HUES48 (cell line): ENCODE measurements around the gene HEXD.

ENCODE experiments used
- H3K27ac ChIP-seq: one replicate; pipeline ENCODE4 v1.7.0; 2013; ENCODE audit warnings: low read depth, low read length, inconsistent platforms
- H3K27me3 ChIP-seq: 2 replicates; pipeline ENCODE4 v1.6.1; 2013; ENCODE audit warnings: mild to moderate bottlenecking, low read length; ENCODE audit not compliant: control insufficient read depth, insufficient read depth
- H3K36me3 ChIP-seq: 2 replicates; pipeline ENCODE4 v1.6.1; 2013; ENCODE audit warnings: low read length; ENCODE audit not compliant: control insufficient read depth, insufficient read depth
- H3K4me1 ChIP-seq: 2 replicates; pipeline ENCODE4 v1.6.1; 2013; ENCODE audit warnings: mild to moderate bottlenecking, low read length; ENCODE audit not compliant: control insufficient read depth, insufficient read depth
- H3K4me3 ChIP-seq: 2 replicates; pipeline ENCODE4 v1.5.1; 2013; ENCODE audit warnings: mild to moderate bottlenecking, low read depth, low read length
- H3K9ac ChIP-seq: 2 replicates; pipeline ENCODE4 v1.6.1; 2013; ENCODE audit warnings: mild to moderate bottlenecking, low read depth, low read length, moderate library complexity
- H3K9me3 ChIP-seq: 2 replicates; pipeline ENCODE4 v1.6.1; 2013; ENCODE audit warnings: low read length; ENCODE audit not compliant: control insufficient read depth, insufficient read depth

Gene HEXD

DNA sequence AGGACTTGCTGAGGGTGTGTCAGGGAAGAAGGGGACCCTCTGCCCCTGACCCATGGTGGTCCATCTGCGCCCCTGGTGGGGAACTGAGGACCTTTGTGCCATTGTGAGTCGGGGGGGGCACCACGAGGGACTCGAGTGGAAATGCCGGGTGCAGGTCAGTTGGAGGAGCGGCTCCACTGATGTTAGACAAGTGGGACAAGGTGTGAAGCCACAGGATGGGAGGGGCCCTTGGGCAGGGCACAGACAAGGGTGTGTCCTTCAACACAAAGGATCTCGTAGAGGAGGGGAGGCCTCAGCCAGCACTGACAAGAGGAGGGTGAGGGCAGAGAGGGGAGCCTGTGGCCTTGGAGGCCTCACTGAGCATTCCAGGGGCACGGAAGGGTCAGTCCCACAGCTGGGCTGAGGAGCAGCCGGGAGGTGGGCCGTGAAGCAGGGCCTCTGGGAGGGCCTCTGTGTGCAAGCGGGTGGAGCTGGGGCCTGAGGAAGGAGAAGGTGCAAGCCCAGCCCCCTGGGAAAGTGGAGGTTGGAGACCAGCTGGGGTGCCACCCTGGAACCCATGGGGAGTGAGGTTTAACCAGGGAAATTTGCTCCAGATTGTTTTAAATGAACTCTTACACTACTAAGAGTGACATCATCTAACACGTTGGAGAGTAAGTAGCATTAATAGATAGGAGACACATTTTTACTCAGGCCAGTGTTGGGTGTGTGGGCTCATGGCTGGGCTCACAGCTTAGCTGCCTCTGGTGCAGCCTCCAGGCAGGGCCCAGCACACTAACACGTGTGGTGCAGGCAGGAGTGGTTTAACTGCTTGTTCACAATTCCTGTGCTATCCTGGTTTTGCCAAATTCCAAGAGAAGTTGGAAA, 68.3 kb downstream of the HEXD start:
- H3K9me3 ChIP-seq, result no peaks in the 10 kb centered on the region
- peaks cover 67% of the 10 kb centered on the region for H3K36me3 ChIP-seq
- H3K9ac ChIP-seq, result no peak overlapping the region
- no peaks in the 10 kb centered on the region for H3K27me3 ChIP-seq
- no peak overlapping the region for H3K4me3 ChIP-seq
- no peak overlapping the region for H3K27ac ChIP-seq
- H3K4me1 ChIP-seq, result no peaks in the 10 kb centered on the region

DNA sequence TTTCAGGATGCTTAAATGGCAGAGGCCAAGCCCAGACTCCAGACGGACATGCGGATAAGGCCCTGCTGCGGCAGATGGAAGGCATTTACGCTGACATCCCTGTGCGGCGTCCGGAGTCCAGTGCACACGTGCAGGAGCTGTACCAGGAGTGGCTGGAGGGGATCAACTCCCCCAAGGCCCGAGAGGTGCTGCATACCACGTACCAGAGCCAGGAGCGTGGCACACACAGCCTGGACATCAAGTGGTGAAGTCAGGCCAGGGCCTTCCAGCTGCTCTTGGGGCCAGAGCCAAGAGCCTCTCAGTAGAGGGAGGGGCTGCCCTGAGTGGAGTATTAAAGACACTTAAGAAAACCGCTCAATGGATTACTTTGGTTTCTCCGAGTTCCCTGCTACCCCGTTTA, 69.8 kb downstream of the HEXD start:
- Histone ChIP-seq H3K4me3 (no peak overlapping the region), H3K9me3 (no peaks in the 10 kb centered on the region), H3K36me3 (peaks cover 55% of the 10 kb centered on the region), H3K4me1 (no peaks in the 10 kb centered on the region), H3K27ac (no peak overlapping the region), H3K9ac (no peak overlapping the region), H3K27me3 (no peaks in the 10 kb centered on the region)

DNA sequence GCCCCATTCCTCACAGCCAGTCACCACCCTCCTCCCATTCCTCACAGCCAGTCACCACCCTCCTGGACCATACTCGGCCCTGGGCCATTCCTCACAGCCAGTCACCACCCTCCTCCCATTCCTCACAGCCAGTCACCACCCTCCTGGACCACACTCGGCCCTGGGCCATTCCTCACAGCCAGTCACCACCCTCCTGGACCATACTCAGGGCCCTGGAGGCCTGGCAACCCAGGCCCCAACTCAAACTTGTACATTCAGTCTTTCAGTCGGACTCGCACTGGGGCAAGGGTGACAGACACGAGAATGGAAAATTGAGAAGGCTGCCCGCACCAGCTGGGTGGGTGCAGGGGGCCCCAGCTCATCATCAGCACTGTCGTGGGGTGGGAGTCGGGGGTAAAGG, 71.0 kb downstream of the HEXD start:
- Histone ChIP-seq H3K4me1 (no peaks in the 10 kb centered on the region; the same call in 1 of the 2 replicates), H3K36me3 (peaks cover 43% of the 10 kb centered on the region), H3K27me3 (no peaks in the 10 kb centered on the region), H3K9ac (no peak overlapping the region), H3K9me3 (no peaks in the 10 kb centered on the region), H3K27ac (no peak overlapping the region), H3K4me3 (no peak overlapping the region)

DNA sequence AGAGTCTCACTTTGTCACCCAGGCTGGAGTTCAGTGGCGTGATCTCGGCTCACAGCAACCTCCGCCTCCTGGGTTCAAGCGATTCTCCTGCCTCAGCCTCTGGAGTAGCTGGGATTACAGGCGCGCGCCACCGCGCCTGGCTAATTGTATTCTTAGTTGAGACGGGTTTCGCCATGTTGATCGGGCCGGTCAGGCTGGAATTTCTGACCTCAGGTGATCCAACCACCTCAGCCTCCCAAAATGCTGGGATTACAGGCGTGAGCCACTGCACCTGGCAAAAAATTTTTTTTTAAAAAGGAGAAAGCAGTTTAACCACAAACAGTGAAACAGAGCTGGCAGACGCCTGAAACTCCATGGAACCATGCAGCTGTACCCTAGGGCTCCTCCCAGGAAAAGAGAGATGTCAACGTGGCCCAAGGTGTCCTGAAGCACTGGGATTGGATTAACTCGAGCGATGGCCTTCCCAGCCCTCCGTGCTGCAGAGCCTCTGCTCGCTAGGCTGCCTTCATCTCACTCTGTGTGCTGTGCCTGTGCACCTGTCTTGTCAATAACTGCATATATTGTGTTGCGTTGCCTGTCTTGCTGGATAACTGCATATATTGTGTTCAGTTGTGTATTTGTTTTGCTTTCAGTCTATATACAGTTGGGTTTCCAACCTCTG, 71.8 kb downstream of the HEXD start:
- no peaks in the 10 kb centered on the region; the same call in 1 of the 2 replicates for H3K4me1 ChIP-seq
- H3K27ac ChIP-seq, result no peak overlapping the region
- H3K4me3 ChIP-seq, result no peak overlapping the region
- no peak overlapping the region for H3K9ac ChIP-seq
- H3K36me3 ChIP-seq, result peaks cover 34% of the 10 kb centered on the region
- no peaks in the 10 kb centered on the region for H3K9me3 ChIP-seq
- H3K27me3 ChIP-seq, result no peaks in the 10 kb centered on the region

DNA sequence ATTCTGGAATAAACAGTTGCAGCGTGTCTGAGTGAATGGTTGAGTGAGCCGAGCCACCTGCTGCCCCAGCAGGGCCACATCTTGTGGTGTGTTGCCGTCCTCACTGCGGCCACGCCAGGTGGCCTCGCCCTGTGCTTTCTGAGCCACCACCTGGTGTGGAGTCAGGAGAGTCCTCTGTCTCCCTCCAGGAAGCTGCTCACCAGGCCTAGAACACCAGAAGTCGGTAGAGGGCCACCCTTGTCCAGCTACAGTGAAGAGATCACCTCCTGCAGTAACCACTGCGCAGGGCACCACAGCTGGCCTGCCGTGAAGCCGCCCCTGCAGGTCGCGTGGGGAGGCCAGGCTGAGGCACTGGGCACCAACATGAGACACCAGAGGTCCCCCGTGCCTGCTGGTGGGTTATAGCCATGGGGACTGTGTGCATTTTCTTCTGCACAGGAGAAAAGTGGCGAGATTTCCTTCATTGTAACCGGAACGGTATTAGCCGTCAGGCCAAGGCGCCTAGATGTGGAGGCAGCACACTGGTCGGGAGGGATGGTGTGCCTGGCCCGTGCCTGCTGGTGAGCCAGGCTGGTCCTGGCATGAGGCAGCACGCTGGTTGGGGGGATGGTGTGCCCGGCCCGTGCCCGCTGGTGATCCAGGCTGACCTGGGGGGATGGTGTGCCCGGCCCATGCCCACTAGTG, 72.5 kb downstream of the HEXD start:
- H3K9me3 ChIP-seq, result no peaks in the 10 kb centered on the region
- no peak overlapping the region for H3K4me3 ChIP-seq
- H3K27me3 ChIP-seq, result no peaks in the 10 kb centered on the region
- no peaks in the 10 kb centered on the region; the same call in 1 of the 2 replicates for H3K4me1 ChIP-seq
- no peak overlapping the region for H3K27ac ChIP-seq
- peaks cover 29% of the 10 kb centered on the region for H3K36me3 ChIP-seq
- no peak overlapping the region for H3K9ac ChIP-seq

DNA sequence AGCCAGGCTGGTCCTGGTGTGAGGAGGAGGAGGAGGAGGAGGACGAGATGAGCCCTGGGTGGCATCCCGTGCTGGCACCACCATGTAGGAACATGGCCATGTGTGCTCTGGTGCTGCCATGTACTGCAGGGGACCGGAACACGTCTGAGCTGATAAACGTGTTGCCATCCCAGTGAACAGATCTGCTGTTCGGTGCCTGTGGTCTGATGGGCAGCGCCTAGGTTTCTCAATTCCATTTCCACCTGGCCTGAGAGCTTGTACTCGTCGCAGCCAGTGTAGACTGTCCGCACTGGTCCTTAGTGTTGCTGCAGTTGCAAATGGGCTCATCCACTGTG, 73.0 kb downstream of the HEXD start:
- peaks cover 24% of the 10 kb centered on the region for H3K36me3 ChIP-seq
- no peak overlapping the region for H3K27ac ChIP-seq
- H3K27me3 ChIP-seq, result peaks cover 3% of the 10 kb centered on the region
- H3K4me3 ChIP-seq, result no peak overlapping the region
- no peak overlapping the region for H3K9ac ChIP-seq
- no peaks in the 10 kb centered on the region; the same call in 1 of the 2 replicates for H3K4me1 ChIP-seq
- H3K9me3 ChIP-seq, result no peaks in the 10 kb centered on the region

DNA sequence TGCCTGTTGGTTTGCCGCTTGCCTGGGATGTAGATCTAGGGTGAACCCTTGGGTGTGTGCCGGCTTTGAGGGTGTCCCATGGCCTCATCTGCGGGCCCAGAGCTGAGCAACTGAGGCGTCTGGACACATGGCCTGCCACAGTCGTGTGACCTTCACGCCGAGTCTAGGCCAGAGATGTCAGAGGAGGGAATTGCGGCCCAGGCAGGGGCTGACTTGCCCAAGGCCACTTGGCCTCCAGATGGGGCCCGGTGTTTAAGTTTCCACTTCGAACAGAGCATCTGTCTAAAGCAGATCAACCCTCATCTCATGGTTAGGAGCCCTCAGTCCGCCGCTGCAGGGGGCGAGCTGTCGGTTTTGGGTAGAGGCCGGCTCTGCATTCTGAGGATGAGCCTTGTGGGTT, 73.4 kb downstream of the HEXD start:
- Histone ChIP-seq H3K9me3 (no peaks in the 10 kb centered on the region), H3K4me1 (no peaks in the 10 kb centered on the region; the same call in 1 of the 2 replicates), H3K27ac (no peak overlapping the region), H3K4me3 (no peak overlapping the region), H3K27me3 (peaks cover 6% of the 10 kb centered on the region), H3K36me3 (peaks cover 20% of the 10 kb centered on the region), H3K9ac (no peak overlapping the region)
